SH-SY5Y (cell line): ENCODE measurements around the gene PSMF1.

Source experiments
- GATA2 ChIP-seq: IDR thresholded peaks from 2 replicates; pipeline ENCODE4 v1.6.1; 2011; ENCODE audit warnings: mild to moderate bottlenecking, low read depth, low read length
- GATA3 ChIP-seq: IDR thresholded peaks from 2 replicates; pipeline ENCODE4 v1.6.1; 2011; ENCODE audit warnings: low read depth, mild to moderate bottlenecking, low read length, moderate library complexity

- TF ChIP-seq GATA2 (no peak), GATA3 (no peak)
These were observed 64.8 kb downstream of the PSMF1 start for GRCh38 chr20:1183153-1183552.
